A549 (cell line): ENCODE data around the gene SLFN11. TPM values are rescaled to one million over a fixed set of nuclear protein-coding genes. Genes with fewer than 3 reads are reported as not detected.
"Not testable (repeated sequence)": the region's sequence is repeated elsewhere in the genome, so short reads cannot be mapped to it uniquely, and the experiment has no call there.

Experiments used
- ATAC-seq, 2 experiments: fragments of 200-7000 bp in 1 of 2; fragments of >200 bp in 1 of 2; cut with Nextera tagmentation in 1 of 2; cut with Tn5 transposase in 1 of 2; 3 replicates each; pipeline versions ENCODE4 v1.8.0 to v1.9.1; 2018 to 2020; ENCODE audit warnings: mild to moderate bottlenecking in 1 of 2, moderate library complexity in 1 of 2
- CTCF ChIA-PET: fragments of 300-600 bp; sonication (Branson Sonifier 250); formaldehyde crosslinking; extraction: SDS; loops from one replicate; lab custom pipeline; 2021; ENCODE audit warnings: antibody characterized with exemption, inconsistent platforms; lab: Yijun Ruan, JAX
- POLR2A ChIA-PET: fragments of 350-600 bp; formaldehyde crosslinking; extraction: SDS; loops from one replicate; lab custom pipeline; 2021; ENCODE audit warnings: antibody characterized with exemption, inconsistent platforms; lab: Yijun Ruan, JAX
- DNase-seq, 2 experiments: peaks; one replicate each; pipeline versions ENCODE4 v3.0.0 to v3.0.0-alpha.2; 2011 to 2016; ENCODE audit warnings: low read depth in 1 of 2, low spot score in 1 of 2
- FAIRE-seq: peaks from 2 replicates; lab custom pipeline; 2011; peaks lifted over from hg19 to GRCh38; lab: Jason Lieb, UNC
- H3K27ac ChIP-seq, 2 experiments: fragments of >200 bp; sonication (Bioruptor Twin); formaldehyde crosslinking; 3 replicates each; pipeline ENCODE4 v1.5.1; 2016 to 2017
- H3K4me1 ChIP-seq: fragments of >200 bp; sonication (Bioruptor Twin); formaldehyde crosslinking; 3 replicates; pipeline ENCODE4 v1.6.1; 2016
- H3K4me2 ChIP-seq: fragments of >200 bp; sonication (Bioruptor Twin); formaldehyde crosslinking; 3 replicates; pipeline ENCODE4 v1.6.1; 2016
- H3K4me3 ChIP-seq: fragments of >200 bp; sonication (Bioruptor Twin); formaldehyde crosslinking; 3 replicates; pipeline ENCODE4 v1.5.1; 2016
- H3K9me3 ChIP-seq: fragments of >200 bp; sonication (Bioruptor Twin); formaldehyde crosslinking; 3 replicates; pipeline ENCODE4 v1.6.1; 2016
- ATOH8 ChIP-seq: fragments of 250-450 bp; sonication (Bioruptor Pico); IDR thresholded peaks from 2 replicates; pipeline ENCODE4 v1.5.0; 2020; ENCODE audit warnings: low read depth, mild to moderate bottlenecking, moderate library complexity
- BHLHE40 ChIP-seq: IDR thresholded peaks from 2 replicates; pipeline ENCODE4 v1.6.1; 2012; ENCODE audit warnings: low read depth, low read length, inconsistent platforms
- CBX8 ChIP-seq: fragments of 200-600 bp; sonication (generic); IDR thresholded peaks from 2 replicates; pipeline ENCODE4 v1.6.1; 2016
- CEBPB ChIP-seq, 2 experiments: fragments of >200 bp in 1 of 2; sonication (Bioruptor Twin) in 1 of 2; formaldehyde crosslinking in 1 of 2; IDR thresholded peaks; 2 replicates each; pipeline ENCODE4 v1.6.1; 2012 to 2016
- EHMT2 ChIP-seq: fragments of 200-600 bp; sonication (generic); IDR thresholded peaks from 2 replicates; pipeline ENCODE4 v1.6.1; 2016; ENCODE audit warnings: antibody characterized with exemption, low read depth, mild to moderate bottlenecking, moderate library complexity
- EP300 ChIP-seq, 2 experiments: fragments of >200 bp; sonication (Bioruptor Twin); formaldehyde crosslinking; IDR thresholded peaks; 2 replicates in 1 of 2; 3 replicates in 1 of 2; pipeline ENCODE4 v1.6.1; 2016 to 2017
- FOSB ChIP-seq: fragments of 250-450 bp; sonication (Bioruptor Pico); IDR thresholded peaks from 2 replicates; pipeline ENCODE4 v1.5.0; 2020; ENCODE audit warnings: mild to moderate bottlenecking, moderate library complexity
- FOSL2 ChIP-seq, 2 experiments: fragments of 450-650 bp in 1 of 2; fragments of >200 bp in 1 of 2; sonication (Bioruptor Twin) in 1 of 2; formaldehyde crosslinking; IDR thresholded peaks; 2 replicates each; pipeline versions ENCODE4 v1.5.0 to v1.6.1; 2016 to 2020; ENCODE audit warnings: mild to moderate bottlenecking in 1 of 2, moderate library complexity in 1 of 2
- FOXS1 ChIP-seq: fragments of 250-450 bp; sonication (Bioruptor Pico); IDR thresholded peaks from 2 replicates; pipeline ENCODE4 v1.5.0; 2020; ENCODE audit warnings: mild to moderate bottlenecking, moderate library complexity
- HDAC2 ChIP-seq: fragments of 200-600 bp; sonication (generic); IDR thresholded peaks from 2 replicates; pipeline ENCODE4 v1.6.1; 2016
- HEYL ChIP-seq: fragments of 250-450 bp; sonication (Bioruptor Pico); IDR thresholded peaks from 2 replicates; pipeline ENCODE4 v1.8.0; 2021; ENCODE audit warnings: mild to moderate bottlenecking, moderate library complexity
- HMGXB4 ChIP-seq: fragments of 250-450 bp; sonication (Bioruptor Pico); IDR thresholded peaks from 2 replicates; pipeline ENCODE4 v1.5.0; 2021; ENCODE audit warnings: mild to moderate bottlenecking, moderate library complexity, borderline replicate concordance
- HOXA7 ChIP-seq: fragments of 250-450 bp; sonication (Bioruptor Pico); IDR thresholded peaks from 2 replicates; pipeline ENCODE4 v1.5.0; 2020; ENCODE audit warnings: mild to moderate bottlenecking, moderate library complexity
- HOXB13 ChIP-seq: fragments of 250-450 bp; sonication (Bioruptor Pico); IDR thresholded peaks from 2 replicates; pipeline ENCODE4 v1.5.0; 2020; ENCODE audit warnings: low read depth, mild to moderate bottlenecking, moderate library complexity
- KDM1A ChIP-seq: fragments of 200-600 bp; sonication (generic); IDR thresholded peaks from 2 replicates; pipeline ENCODE4 v1.6.1; 2016; ENCODE audit warnings: low read depth, mild to moderate bottlenecking
- NR3C1 ChIP-seq: fragments of >200 bp; sonication (Bioruptor Twin); formaldehyde crosslinking; IDR thresholded peaks from 3 replicates; pipeline ENCODE4 v1.6.1; 2017
- POLR2AphosphoS2 ChIP-seq: conservative IDR thresholded peaks from 2 replicates; pipeline ENCODE4 v1.6.1; 2012; ENCODE audit warnings: low read length, improper control_type of control experiment, inconsistent platforms
- SREBF2 ChIP-seq: fragments of 450-650 bp; IDR thresholded peaks from 2 replicates; pipeline ENCODE4 v1.6.1; 2014; ENCODE audit warnings: mild to moderate bottlenecking, moderate library complexity
- TFCP2L1 ChIP-seq: fragments of 250-450 bp; sonication (Bioruptor Pico); IDR thresholded peaks from 2 replicates; pipeline ENCODE4 v1.5.0; 2021; ENCODE audit warnings: mild to moderate bottlenecking
- TP53 ChIP-seq: fragments of 250-450 bp; sonication (Bioruptor Pico); IDR thresholded peaks from 2 replicates; pipeline ENCODE4 v1.5.0; 2021; ENCODE audit warnings: mild to moderate bottlenecking, moderate library complexity
- WGBS: methylation state at CpG from one replicate; pipeline ENCODE4 v1.1.6; 2017; ENCODE audit errors: missing lambda C conversion rate; 5-methylcytosine and 5-hydroxymethylcytosine counted together
- polyA plus RNA-seq, 4 experiments: library from polyadenylated mRNA; depleted of rRNA in 3 of 4; stranded (reverse); fragments of >200 nt; fragmentation: RNase III in 1 of 4; extraction: RNeasy Plus Mini Kit Qiagen cat#74134 plus additional on column Dnase treatment in 1 of 4; gene quantifications; 2 replicates in 3 of 4; 3 replicates in 1 of 4; pipeline ENCODE4 v1.2.3, GENCODE V29; 2011 to 2017
- TF ChIP-seq, protein P1 (sequence below): fragments of >200 bp; sonication (Bioruptor Twin); formaldehyde crosslinking; IDR thresholded peaks from 3 replicates; pipeline ENCODE4 v1.5.1; 2016
- TF ChIP-seq, protein P2 (sequence below): fragments of >200 bp; sonication (Bioruptor Twin); formaldehyde crosslinking; IDR thresholded peaks from 3 replicates; pipeline ENCODE4 v1.6.1; 2016

Gene SLFN11
- polyA plus RNA-seq, 2 of the 4 experiments (the other 2 are of a cell fraction): 8.2 to 27.2 TPM

GRCh38 chr17:35404360-35404759 lies 30.9 kb upstream of the SLFN11 start:
- Histone ChIP-seq H3K9me3 (no peaks in the 10 kb centered on the region), H3K27ac (no peak overlapping the region), H3K4me1 (peaks cover 6% of the 10 kb centered on the region; the same call in 1 of the 3 replicates), H3K4me2 (no peak overlapping the region; the same call in 2 of the 3 replicates), H3K4me3 (no peak overlapping the region)
- CTCF ChIA-PET: no interaction called here
- ATAC-seq (no peak), DNase-seq (peak in 1 of 2 experiments; percentile 11), FAIRE-seq (peak; percentile 87)
- WGBS: 27% methylated on average over 1 of the region's 1 CpG
- POLR2A ChIA-PET: no interaction called here
- TF ChIP-seq SREBF2: no peak
- TF ChIP-seq ATOH8: no peak
- TF ChIP-seq, protein P1, sequence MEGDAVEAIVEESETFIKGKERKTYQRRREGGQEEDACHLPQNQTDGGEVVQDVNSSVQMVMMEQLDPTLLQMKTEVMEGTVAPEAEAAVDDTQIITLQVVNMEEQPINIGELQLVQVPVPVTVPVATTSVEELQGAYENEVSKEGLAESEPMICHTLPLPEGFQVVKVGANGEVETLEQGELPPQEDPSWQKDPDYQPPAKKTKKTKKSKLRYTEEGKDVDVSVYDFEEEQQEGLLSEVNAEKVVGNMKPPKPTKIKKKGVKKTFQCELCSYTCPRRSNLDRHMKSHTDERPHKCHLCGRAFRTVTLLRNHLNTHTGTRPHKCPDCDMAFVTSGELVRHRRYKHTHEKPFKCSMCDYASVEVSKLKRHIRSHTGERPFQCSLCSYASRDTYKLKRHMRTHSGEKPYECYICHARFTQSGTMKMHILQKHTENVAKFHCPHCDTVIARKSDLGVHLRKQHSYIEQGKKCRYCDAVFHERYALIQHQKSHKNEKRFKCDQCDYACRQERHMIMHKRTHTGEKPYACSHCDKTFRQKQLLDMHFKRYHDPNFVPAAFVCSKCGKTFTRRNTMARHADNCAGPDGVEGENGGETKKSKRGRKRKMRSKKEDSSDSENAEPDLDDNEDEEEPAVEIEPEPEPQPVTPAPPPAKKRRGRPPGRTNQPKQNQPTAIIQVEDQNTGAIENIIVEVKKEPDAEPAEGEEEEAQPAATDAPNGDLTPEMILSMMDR: no peak
- TF ChIP-seq EP300 (IDR thresholded peaks at IDR 0.05): no peak
- TF ChIP-seq BHLHE40: no peak

DNA sequence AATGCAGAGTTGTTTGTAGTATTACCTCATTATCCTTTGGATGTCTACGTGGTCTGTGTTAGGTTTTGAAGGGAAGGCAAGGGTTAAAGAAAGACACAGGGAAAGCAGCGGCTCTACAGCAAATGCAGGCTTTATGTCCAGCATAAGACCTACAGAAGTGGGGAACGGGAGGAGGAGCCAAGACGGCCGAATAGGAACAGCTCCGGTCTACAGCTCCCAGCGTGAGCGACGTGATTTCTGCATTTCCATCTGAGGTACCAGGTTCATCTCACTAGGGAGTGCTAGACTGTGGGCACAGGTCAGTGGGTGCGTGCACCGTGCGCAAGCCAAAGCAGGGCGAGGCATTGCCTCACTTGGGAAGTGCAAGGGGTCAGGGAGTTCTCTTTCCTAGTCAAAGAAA lies 20.4 kb upstream of the SLFN11 start:
- Histone ChIP-seq H3K4me2 (peak overlapping the region; percentile 63), H3K4me3 (peak overlapping the region; percentile 31)
- H3K27ac ChIP-seq, H3K4me1 ChIP-seq, CTCF ChIA-PET, POLR2A ChIA-PET, H3K9me3 ChIP-seq: not testable (repeated sequence)
- WGBS: 19% methylated on average over 13 of the region's 13 CpGs
- peak; percentile 28 for FAIRE-seq
- ATAC-seq: peak; percentile 70 to 78; a peak in 5 of 6 replicates
- DNase-seq: peak in 1 of 2 experiments; percentile 69

DNA sequence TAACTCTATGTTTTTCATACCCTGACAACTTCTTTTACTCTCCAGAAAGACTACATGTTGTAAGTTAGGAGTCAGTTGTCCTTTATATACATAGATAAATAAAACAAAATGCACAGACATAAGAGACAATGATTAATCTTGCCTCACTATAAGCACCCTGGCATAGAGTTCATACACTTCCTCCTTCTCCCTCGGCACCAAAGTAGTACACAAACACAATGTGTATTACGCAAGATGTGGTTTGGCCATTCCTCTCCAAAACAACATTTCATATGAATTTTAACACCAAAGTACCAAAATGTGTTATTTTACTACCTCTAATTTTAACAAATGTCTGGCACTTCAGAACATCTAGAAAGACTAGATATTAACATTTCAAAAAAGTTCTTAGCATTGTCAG lies 17.2 kb upstream of the SLFN11 start:
- H3K9me3 ChIP-seq: no peaks in the 10 kb centered on the region
- POLR2A ChIA-PET: no interaction called here
- FAIRE-seq (peak; percentile 63), DNase-seq (no peak), ATAC-seq (no peak)
- no peak overlapping the region for H3K4me2 ChIP-seq
- H3K4me1 ChIP-seq: no peaks in the 10 kb centered on the region
- WGBS: 46% methylated on average over 2 of the region's 2 CpGs
- CTCF ChIA-PET: no interaction called here
- no peak overlapping the region for H3K27ac ChIP-seq
- no peak for TF ChIP-seq FOSL2 (IDR thresholded peaks at IDR 0.05)
- no peak for TF ChIP-seq FOSL2 (CRISPR knock-in tag; IDR thresholded peaks at IDR 0.05)
- peak; percentile 62 to 75; a peak in 3 of 4 replicates for TF ChIP-seq CEBPB (IDR thresholded peaks at IDR 0.05)
- TF ChIP-seq CBX8: no peak
- TF ChIP-seq, all 56 proteins: peak for 1
- H3K4me3 ChIP-seq: no peak overlapping the region

DNA sequence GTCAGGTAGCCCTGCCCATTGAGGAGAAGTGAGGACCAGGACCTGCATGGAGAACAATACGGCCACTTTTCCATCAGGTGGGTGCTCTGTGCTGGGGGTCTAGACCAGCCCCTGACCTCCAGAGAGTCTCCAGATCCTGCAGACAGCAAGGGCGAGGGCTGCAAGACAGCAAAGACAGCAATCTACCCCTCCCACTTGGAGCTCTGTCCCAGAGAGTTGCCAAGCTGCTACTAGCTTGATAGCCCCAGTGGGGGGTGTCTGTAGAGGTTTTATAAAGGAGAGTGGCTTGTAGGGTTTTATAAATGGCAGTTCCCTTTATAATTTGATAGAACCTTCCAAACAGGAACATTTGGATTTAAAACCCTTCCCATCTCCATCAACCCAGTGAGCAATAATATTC lies 16.7 kb upstream of the SLFN11 start:
- no peak overlapping the region for H3K4me3 ChIP-seq
- H3K4me1 ChIP-seq: no peaks in the 10 kb centered on the region
- no peak overlapping the region for H3K4me2 ChIP-seq
- CTCF ChIA-PET: interaction anchor here (0.6 kb wide), 1 partner anchor 97 kb away, joined by 3 read pairs; no protein-coding TSS in a partner anchor
- TF ChIP-seq NR3C1 (no peak), HEYL (CRISPR knock-in tag) (no peak), POLR2AphosphoS2 (no peak), TFCP2L1 (CRISPR knock-in tag) (no peak), EHMT2 (no peak), HOXA7 (CRISPR knock-in tag) (no peak), FOXS1 (no peak), FOSB (CRISPR knock-in tag) (no peak), HMGXB4 (no peak), TP53 (no peak), HOXB13 (CRISPR knock-in tag) (no peak), KDM1A (no peak), EP300 (IDR thresholded peaks at IDR 0.05) (no peak), HDAC2 (no peak), CEBPB (IDR thresholded peaks at IDR 0.05) (no peak)
- TF ChIP-seq, protein P2, sequence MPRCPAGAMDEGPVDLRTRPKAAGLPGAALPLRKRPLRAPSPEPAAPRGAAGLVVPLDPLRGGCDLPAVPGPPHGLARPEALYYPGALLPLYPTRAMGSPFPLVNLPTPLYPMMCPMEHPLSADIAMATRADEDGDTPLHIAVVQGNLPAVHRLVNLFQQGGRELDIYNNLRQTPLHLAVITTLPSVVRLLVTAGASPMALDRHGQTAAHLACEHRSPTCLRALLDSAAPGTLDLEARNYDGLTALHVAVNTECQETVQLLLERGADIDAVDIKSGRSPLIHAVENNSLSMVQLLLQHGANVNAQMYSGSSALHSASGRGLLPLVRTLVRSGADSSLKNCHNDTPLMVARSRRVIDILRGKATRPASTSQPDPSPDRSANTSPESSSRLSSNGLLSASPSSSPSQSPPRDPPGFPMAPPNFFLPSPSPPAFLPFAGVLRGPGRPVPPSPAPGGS: no peak
- WGBS: 53% methylated on average over 2 of the region's 2 CpGs
- no peaks in the 10 kb centered on the region for H3K9me3 ChIP-seq
- no peak for ATAC-seq
- FAIRE-seq: no peak
- POLR2A ChIA-PET: no interaction called here
- no peak for DNase-seq
- H3K27ac ChIP-seq: no peak overlapping the region
